Brain microvascular endothelial cell (primary cell): ENCODE measurements around the gene ST7.

Source experiments
- DNase-seq: peaks from one replicate; pipeline ENCODE4 v3.0.0-alpha.2; 2020
- H3K27ac ChIP-seq: fragments of 250-450 bp; sonication (Bioruptor Pico); 2 replicates; pipeline ENCODE4 v1.5.1; 2020; ENCODE audit warnings: mild to moderate bottlenecking, moderate library complexity
- H3K27me3 ChIP-seq: fragments of 250-450 bp; sonication (Bioruptor Pico); replicated peaks from 2 replicates; pipeline ENCODE4 v1.5.1; 2020; ENCODE audit warnings: mild to moderate bottlenecking
- H3K36me3 ChIP-seq: fragments of 250-450 bp; sonication (Bioruptor Pico); replicated peaks from 2 replicates; pipeline ENCODE4 v1.5.1; 2020; ENCODE audit warnings: mild to moderate bottlenecking
- H3K4me3 ChIP-seq: 2 replicates; pipeline ENCODE4 v1.5.1; 2011; ENCODE audit warnings: low read depth, mild to moderate bottlenecking, control low read depth, low read length, moderate library complexity
- in situ Hi-C: cut with HindIII; loops from 2 replicates; pipeline ENCODE4 v1.10.0; 2017; ENCODE audit warnings: low sequenced_read_pairs, low pct_ligation_motif_present
- TF ChIP-seq, protein P1 (sequence below): IDR thresholded peaks from 2 replicates; pipeline ENCODE4 v1.5.1; 2011; ENCODE audit warnings: low read depth, mild to moderate bottlenecking, moderate library complexity, low read length, control low read depth, inconsistent platforms; ENCODE audit errors: missing control alignments

Gene ST7

GRCh38 chr7:117173035-117173770 lies 219.9 kb downstream of the ST7 start:
- no peak overlapping the region for H3K27ac ChIP-seq
- H3K4me3 ChIP-seq = no peak overlapping the region
- in situ Hi-C loops = no loop called here
- TF ChIP-seq, protein P1, sequence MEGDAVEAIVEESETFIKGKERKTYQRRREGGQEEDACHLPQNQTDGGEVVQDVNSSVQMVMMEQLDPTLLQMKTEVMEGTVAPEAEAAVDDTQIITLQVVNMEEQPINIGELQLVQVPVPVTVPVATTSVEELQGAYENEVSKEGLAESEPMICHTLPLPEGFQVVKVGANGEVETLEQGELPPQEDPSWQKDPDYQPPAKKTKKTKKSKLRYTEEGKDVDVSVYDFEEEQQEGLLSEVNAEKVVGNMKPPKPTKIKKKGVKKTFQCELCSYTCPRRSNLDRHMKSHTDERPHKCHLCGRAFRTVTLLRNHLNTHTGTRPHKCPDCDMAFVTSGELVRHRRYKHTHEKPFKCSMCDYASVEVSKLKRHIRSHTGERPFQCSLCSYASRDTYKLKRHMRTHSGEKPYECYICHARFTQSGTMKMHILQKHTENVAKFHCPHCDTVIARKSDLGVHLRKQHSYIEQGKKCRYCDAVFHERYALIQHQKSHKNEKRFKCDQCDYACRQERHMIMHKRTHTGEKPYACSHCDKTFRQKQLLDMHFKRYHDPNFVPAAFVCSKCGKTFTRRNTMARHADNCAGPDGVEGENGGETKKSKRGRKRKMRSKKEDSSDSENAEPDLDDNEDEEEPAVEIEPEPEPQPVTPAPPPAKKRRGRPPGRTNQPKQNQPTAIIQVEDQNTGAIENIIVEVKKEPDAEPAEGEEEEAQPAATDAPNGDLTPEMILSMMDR = no peak
- DNase-seq = no peak
- no peaks in the 10 kb centered on the region for H3K27me3 ChIP-seq
- peaks cover 14% of the 10 kb centered on the region for H3K36me3 ChIP-seq

- no peaks in the 10 kb centered on the region for H3K27me3 ChIP-seq
- H3K27ac ChIP-seq = no peak overlapping the region
- H3K4me3 ChIP-seq = no peak overlapping the region
- in situ Hi-C loops = no loop called here
- TF ChIP-seq, protein P1 = no peak
- DNase-seq = no peak
- peaks cover 8% of the 10 kb centered on the region for H3K36me3 ChIP-seq
Measured at GRCh38 chr7:117176206-117176605, 222.9 kb downstream of the ST7 start.

DNA sequence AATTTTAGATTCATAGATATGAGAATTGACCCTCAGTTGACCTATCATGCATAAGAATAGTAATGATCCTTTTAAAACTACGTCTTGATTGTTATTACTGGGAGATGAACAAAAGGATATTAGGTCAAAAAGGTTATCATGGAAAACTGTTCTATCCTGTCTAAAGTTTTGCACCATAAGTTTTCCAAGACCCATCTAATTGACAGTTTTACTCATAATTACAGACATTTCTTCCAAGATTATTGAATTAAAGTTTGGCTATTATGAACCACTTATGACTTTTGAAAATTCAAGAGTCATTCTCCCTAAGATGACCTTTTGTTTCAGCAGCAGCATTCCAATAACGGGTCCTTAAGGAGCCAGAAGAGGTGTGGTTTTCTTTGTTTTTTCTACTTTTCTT lies 225.3 kb downstream of the ST7 start:
- DNase-seq = no peak
- TF ChIP-seq, protein P1 = no peak
- H3K4me3 ChIP-seq = no peak overlapping the region
- in situ Hi-C loops = no loop called here
- H3K27me3 ChIP-seq = no peaks in the 10 kb centered on the region
- no peak overlapping the region for H3K27ac ChIP-seq
- peaks cover 2% of the 10 kb centered on the region for H3K36me3 ChIP-seq

- Histone ChIP-seq H3K4me3 (no peak overlapping the region), H3K36me3 (no peaks in the 10 kb centered on the region), H3K27ac (no peak overlapping the region), H3K27me3 (no peaks in the 10 kb centered on the region)
- TF ChIP-seq, protein P1 = no peak
- in situ Hi-C loops = no loop called here
- no peak for DNase-seq
Measured at GRCh38 chr7:117179701-117180100, 226.4 kb downstream of the ST7 start.

DNA sequence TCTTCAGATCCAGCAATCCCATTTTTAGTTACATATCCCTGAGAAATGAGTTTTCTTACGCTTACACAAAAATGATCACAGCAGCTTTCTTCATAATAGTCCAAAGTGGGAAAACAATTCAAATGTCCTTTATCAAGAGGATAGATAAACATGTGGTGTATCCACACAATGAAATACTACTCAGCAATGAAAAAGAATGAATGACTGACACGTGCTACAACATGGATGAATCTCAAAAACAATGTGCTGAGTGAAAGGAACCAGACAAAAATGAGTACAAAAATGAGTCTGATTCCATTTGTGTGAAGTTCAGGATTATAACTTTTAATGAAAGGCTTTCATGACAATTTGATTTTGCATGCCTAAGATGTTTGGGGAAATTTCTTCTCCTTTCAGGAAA lies 230.4 kb downstream of the ST7 start:
- Histone ChIP-seq H3K4me3 (no peak overlapping the region), H3K27me3 (no peaks in the 10 kb centered on the region), H3K27ac (no peak overlapping the region), H3K36me3 (no peaks in the 10 kb centered on the region)
- no peak for DNase-seq
- in situ Hi-C loops = no loop called here
- TF ChIP-seq, protein P1 = no peak

GRCh38 chr7:117184367-117184766 lies 231.1 kb downstream of the ST7 start:
- in situ Hi-C loops = no loop called here
- Histone ChIP-seq H3K36me3 (peaks cover 2% of the 10 kb centered on the region), H3K27ac (no peak overlapping the region), H3K4me3 (no peak overlapping the region), H3K27me3 (no peaks in the 10 kb centered on the region)
- TF ChIP-seq, protein P1 = no peak
- DNase-seq = no peak
